Neural crest cell (in vitro differentiated cells): ENCODE measurements around the gene RUNX2. TPM values are rescaled to one million over a fixed set of nuclear protein-coding genes. Genes with fewer than 3 reads are reported as not detected.

Source experiments
- DNase-seq: peaks from one replicate; pipeline ENCODE4 v3.0.0; 2021; ENCODE audit warnings: low read depth, mixed read lengths, low spot score
- H3K27ac Mint-ChIP-seq: one replicate; pipeline ENCODE4 v1.8.0; 2021; ENCODE audit warnings: mild to moderate bottlenecking, mixed read lengths; ENCODE audit not compliant: unreplicated experiment
- H3K27me3 Mint-ChIP-seq: 2 replicates; pipeline ENCODE4 v1.8.0; 2021; ENCODE audit warnings: low read depth, mild to moderate bottlenecking, mixed read lengths
- H3K36me3 Mint-ChIP-seq: 2 replicates; pipeline ENCODE4 v1.8.0; 2021; ENCODE audit warnings: low read depth, mild to moderate bottlenecking, mixed read lengths
- H3K4me1 Mint-ChIP-seq: 2 replicates; pipeline ENCODE4 v1.8.0; 2021; ENCODE audit warnings: mixed read lengths
- H3K4me3 Mint-ChIP-seq: one replicate; pipeline ENCODE4 v1.8.0; 2021; ENCODE audit warnings: mild to moderate bottlenecking, mixed read lengths
- H3K9me3 Mint-ChIP-seq: 2 replicates; pipeline ENCODE4 v1.8.0; 2021; ENCODE audit warnings: mixed read lengths
- total RNA-seq: library from RNA; stranded (reverse); gene quantifications from 2 replicates; pipeline ENCODE4 v1.2.1, GENCODE V29; 2021
- TF ChIP-seq, protein P1 (sequence below): fragments of 200-600 bp; sonication (generic); conservative IDR thresholded peaks from 2 replicates; pipeline ENCODE4 v1.5.0; 2021; ENCODE audit warnings: antibody characterized with exemption, mild to moderate bottlenecking

RUNX2 gene
- total RNA-seq, 1 donor from 2014 or later = 0.16 TPM

GRCh38 chr6:45697605-45698004 is 369.5 kb downstream of the RUNX2 start:
- DNase-seq = no peak
- Mint-ChIP-seq H3K9me3 (no peaks in the 10 kb centered on the region), H3K4me3 (no peak overlapping the region), H3K27me3 (peaks cover 4% of the 10 kb centered on the region), H3K27ac (no peak overlapping the region), H3K36me3 (no peaks in the 10 kb centered on the region), H3K4me1 (no peaks in the 10 kb centered on the region)
- TF ChIP-seq, protein P1, sequence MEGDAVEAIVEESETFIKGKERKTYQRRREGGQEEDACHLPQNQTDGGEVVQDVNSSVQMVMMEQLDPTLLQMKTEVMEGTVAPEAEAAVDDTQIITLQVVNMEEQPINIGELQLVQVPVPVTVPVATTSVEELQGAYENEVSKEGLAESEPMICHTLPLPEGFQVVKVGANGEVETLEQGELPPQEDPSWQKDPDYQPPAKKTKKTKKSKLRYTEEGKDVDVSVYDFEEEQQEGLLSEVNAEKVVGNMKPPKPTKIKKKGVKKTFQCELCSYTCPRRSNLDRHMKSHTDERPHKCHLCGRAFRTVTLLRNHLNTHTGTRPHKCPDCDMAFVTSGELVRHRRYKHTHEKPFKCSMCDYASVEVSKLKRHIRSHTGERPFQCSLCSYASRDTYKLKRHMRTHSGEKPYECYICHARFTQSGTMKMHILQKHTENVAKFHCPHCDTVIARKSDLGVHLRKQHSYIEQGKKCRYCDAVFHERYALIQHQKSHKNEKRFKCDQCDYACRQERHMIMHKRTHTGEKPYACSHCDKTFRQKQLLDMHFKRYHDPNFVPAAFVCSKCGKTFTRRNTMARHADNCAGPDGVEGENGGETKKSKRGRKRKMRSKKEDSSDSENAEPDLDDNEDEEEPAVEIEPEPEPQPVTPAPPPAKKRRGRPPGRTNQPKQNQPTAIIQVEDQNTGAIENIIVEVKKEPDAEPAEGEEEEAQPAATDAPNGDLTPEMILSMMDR = no peak

GRCh38 chr6:45698046-45698445 is 369.9 kb downstream of the RUNX2 start:
- no peaks in the 10 kb centered on the region for H3K4me1 Mint-ChIP-seq
- H3K9me3 Mint-ChIP-seq = no peaks in the 10 kb centered on the region
- DNase-seq = no peak
- TF ChIP-seq, protein P1 = no peak
- no peak overlapping the region for H3K27ac Mint-ChIP-seq
- H3K4me3 Mint-ChIP-seq = no peak overlapping the region
- peaks cover 4% of the 10 kb centered on the region for H3K27me3 Mint-ChIP-seq
- no peaks in the 10 kb centered on the region for H3K36me3 Mint-ChIP-seq

DNA sequence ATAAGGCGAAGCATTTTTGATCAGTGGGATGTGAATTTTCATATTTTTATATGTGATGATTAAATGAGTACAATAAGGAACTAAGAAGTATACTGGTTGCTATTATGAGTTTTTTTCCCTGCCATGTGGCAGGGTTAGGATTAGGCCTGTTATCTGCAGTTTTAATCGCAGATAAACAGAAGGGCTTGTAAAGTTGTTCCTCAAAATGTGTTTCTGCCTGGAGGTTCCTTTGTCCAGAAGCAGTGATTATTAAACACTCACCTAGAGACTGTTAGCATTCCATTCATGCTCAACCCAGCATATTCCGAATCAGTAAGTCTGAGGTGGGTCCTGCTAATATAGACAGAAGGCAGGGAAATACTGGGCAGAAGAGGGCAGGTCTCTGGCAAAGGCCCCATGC is 371.5 kb downstream of the RUNX2 start:
- no peak for DNase-seq
- H3K27ac Mint-ChIP-seq = no peak overlapping the region
- H3K9me3 Mint-ChIP-seq = no peaks in the 10 kb centered on the region
- no peak overlapping the region for H3K4me3 Mint-ChIP-seq
- TF ChIP-seq, protein P1 = no peak
- no peaks in the 10 kb centered on the region for H3K36me3 Mint-ChIP-seq
- peaks cover 4% of the 10 kb centered on the region for H3K27me3 Mint-ChIP-seq
- H3K4me1 Mint-ChIP-seq = no peaks in the 10 kb centered on the region

GRCh38 chr6:45702849-45703739 is 375.0 kb downstream of the RUNX2 start:
- no peaks in the 10 kb centered on the region for H3K4me1 Mint-ChIP-seq
- no peak overlapping the region for H3K4me3 Mint-ChIP-seq
- H3K36me3 Mint-ChIP-seq = no peaks in the 10 kb centered on the region
- DNase-seq = no peak
- H3K9me3 Mint-ChIP-seq = no peaks in the 10 kb centered on the region
- TF ChIP-seq, protein P1 = no peak
- no peaks in the 10 kb centered on the region for H3K27me3 Mint-ChIP-seq
- no peak overlapping the region for H3K27ac Mint-ChIP-seq

- H3K36me3 Mint-ChIP-seq = no peaks in the 10 kb centered on the region
- H3K9me3 Mint-ChIP-seq = no peaks in the 10 kb centered on the region
- H3K27ac Mint-ChIP-seq = no peak overlapping the region
- H3K4me1 Mint-ChIP-seq = no peaks in the 10 kb centered on the region
- no peak for DNase-seq
- H3K27me3 Mint-ChIP-seq = no peaks in the 10 kb centered on the region
- TF ChIP-seq, protein P1 = no peak
- no peak overlapping the region for H3K4me3 Mint-ChIP-seq
Measured at GRCh38 chr6:45704056-45704800, 376.1 kb downstream of the RUNX2 start.
